Stimulated activated CD4-positive, alpha-beta T cell treated with anti-CD3 and anti-CD28 coated beads, Interleukin-2, amount 100 ng/mL, for 48 hours (primary cell): Measurements from ENCODE around the gene SERPINB10.

Source experiments
- DNase-seq, 2 donors: peaks; one replicate each; pipeline ENCODE4 v3.0.0-alpha.2; 2020

SERPINB10 gene, protein sequence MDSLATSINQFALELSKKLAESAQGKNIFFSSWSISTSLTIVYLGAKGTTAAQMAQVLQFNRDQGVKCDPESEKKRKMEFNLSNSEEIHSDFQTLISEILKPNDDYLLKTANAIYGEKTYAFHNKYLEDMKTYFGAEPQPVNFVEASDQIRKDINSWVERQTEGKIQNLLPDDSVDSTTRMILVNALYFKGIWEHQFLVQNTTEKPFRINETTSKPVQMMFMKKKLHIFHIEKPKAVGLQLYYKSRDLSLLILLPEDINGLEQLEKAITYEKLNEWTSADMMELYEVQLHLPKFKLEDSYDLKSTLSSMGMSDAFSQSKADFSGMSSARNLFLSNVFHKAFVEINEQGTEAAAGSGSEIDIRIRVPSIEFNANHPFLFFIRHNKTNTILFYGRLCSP

DNA sequence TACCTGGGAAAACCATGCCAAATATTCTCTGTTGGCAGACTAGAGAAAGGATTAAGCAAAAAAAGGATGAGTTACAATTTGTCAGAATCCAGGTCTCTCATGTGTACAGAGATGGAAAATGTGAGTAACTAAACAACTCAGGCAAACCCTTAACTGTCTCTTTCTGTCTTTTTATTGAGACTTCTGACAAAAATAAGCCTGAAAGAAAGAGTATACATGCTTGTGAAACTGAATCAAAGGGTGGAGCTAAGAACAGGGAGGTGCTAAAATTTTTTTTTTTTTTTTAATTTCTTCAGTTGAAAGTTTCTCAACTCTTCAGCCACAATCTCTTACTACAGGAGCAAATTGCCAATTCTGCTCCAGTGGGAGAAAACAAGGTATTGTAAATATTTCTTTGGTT lies at the start of gene SERPINB10:
Gene SERPINB10, plus strand, starts transcription at position 295 of the 400 bp plus-strand sequence. CDS start 7,553 bp downstream, outside the sequence.
- DNase-seq = no peak

DNA sequence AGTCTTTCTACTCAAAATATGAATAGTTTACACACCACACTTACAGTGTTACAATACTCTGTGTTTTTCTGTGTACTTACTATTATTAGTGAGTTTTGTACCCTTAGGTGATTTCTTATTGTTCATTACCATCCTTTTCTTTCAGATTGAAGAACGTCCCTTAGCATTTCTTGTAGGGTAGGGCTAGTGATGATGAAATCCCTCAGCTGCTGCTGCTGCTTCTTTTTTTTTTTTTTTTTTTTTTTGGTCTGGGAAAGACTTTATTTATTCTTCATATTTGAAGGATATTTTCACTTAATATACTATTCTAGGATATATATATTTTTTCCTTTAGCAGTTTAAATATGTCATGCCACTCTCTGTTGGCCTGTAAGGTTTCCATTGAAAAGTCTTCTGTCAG lies 49.3 kb upstream of the SERPINB10 start:
- DNase-seq = no peak

DNA sequence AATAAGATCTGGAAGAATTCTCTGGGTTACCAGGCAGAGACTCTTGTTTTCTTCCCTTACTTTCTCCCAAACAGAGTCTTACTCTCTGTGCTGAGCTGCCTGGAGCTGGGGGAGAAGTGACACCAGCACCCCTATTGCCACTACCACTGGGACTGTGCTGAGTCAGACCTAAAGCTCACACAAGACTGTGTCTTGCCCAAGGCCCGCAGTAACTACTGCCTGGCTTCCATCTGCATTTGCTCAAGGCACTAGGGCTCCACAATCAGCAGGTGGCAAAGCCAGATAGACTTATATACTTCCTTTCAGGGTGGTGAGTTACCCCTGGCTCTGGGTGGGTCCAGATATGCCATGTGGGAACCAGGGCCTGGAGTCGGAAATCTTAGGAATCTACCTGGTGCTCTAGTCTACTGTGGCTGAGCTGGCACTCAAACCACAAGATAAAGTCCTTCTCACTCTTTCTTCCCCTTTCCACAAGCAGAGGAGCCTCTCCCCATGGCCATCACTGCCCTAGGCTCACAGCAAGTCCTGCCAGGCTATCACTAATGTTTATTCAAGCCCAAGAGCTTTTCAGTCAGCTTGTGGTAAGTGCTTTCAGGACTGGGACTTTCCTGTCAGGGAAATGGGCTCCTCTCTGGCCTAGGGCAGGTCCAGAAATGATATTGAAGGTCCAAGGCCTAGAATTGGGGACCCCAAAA lies 47.8 kb upstream of the SERPINB10 start:
- DNase-seq = no peak

- no peak for DNase-seq
These were observed 47.2 kb upstream of the SERPINB10 start for GRCh38 chr18:63860531-63860930.

- DNase-seq = no peak
These were observed 40.2 kb upstream of the SERPINB10 start for GRCh38 chr18:63867368-63868125.

GRCh38 chr18:63868546-63868945 lies 39.2 kb upstream of the SERPINB10 start:
- DNase-seq = no peak

- no peak for DNase-seq
These were observed 38.4 kb upstream of the SERPINB10 start for GRCh38 chr18:63869374-63869773.

GRCh38 chr18:63869851-63870250 lies 37.9 kb upstream of the SERPINB10 start:
- no peak for DNase-seq

DNA sequence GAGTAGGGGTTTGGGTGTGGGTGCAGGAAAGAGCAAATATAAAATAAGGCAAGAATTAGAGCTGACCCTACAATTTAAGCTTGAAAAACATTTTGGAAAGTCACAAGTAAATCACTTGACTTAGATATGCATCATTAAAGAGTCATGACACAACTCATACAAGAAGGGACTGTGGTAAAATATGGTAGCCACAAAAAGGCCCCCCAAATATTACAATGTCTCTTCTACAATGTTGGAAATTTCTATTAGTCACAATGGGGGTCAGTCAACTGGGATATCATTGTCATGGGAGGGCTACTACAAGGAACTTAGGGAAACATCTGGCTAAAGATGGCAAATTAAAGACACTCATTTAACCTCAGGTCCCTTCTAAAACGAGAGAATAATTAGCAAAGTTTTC lies 35.9 kb upstream of the SERPINB10 start:
- no peak for DNase-seq

DNA sequence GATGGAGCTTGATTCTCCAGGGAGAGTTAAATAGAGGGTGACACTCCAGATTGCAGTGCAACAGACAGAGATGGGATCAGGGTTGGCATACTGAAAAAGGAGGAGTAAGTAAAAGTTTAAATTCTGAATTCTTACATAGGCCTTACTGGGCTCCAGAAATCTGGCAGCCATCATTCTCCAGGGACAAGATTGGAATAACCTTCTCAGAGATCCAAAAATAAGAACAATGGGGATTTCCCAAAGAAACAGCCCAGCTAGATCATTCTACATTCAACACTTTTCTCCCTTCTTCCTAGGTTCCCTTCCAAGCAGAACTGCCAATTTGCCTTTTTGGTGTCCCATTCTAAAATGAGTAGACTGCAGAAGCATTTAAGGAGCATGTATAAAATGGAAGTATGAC lies 35.2 kb upstream of the SERPINB10 start:
- no peak for DNase-seq

DNA sequence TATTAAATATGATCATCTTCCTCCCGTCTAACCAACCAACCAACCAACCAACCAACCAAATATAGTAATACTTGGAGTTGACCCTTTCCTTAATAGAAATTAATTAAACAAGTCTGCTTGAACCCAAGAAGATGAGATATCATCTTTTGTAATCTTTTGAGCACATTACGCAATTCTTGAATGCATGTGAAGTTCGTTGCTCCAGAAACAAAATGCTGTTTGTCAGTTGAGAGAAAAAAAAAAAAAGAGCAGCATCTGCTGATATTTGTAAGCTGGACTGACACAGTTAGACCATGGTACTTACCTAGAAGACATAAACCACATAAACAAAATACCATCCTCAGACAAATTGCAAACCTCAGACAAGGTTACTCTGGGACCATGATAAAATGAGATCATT lies 29.4 kb upstream of the SERPINB10 start:
- DNase-seq = no peak

GRCh38 chr18:63878925-63879324 lies 28.8 kb upstream of the SERPINB10 start:
- DNase-seq = no peak

DNA sequence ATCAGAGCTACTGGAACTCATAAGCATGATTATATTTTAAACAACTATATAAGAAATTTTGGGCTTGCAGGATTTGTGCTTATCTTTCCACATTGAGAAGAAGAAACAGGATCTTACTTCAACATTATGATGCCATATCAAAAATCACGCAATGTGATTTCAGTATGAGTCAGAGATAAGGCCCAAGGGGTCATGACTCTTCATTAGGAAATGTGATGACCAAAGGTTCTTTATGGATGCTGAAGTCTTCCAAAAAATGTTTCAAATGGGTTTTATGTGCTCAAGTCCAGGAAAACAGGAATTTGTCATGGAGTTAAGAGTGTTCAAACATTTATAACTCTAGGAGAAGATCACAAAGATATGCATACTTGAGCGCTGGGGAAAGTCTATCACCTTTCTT lies 28.0 kb upstream of the SERPINB10 start:
- no peak for DNase-seq

GRCh38 chr18:63881851-63882250 lies 25.9 kb upstream of the SERPINB10 start:
- no peak for DNase-seq

GRCh38 chr18:63882333-63883141 lies 25.2 kb upstream of the SERPINB10 start:
- no peak for DNase-seq

DNA sequence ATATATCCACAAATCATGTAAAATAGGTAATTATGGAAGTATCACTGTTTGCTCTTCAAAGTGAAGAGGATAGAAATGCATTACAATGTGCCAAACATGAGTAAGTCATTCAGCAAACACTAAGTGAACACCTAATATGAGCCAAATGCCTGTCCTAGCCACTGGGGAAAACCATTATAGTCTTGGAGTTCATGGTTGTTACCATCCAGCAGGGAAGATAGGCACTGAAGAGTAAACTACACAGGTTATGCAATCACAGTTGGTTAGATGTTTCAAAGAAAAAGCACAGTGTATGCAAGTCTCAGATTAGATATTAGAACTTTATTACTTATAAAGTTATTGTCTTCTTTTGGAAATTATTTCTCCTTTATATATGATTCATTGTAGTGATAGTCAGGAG lies 24.1 kb upstream of the SERPINB10 start:
- DNase-seq = no peak

GRCh38 chr18:63887424-63887823 lies 20.3 kb upstream of the SERPINB10 start, which contains the start of gene SERPINB2:
Gene SERPINB2 (plus strand): TSS chr18:63887705. CDS start chr18:63891445, 3,740 bp downstream.
- no peak for DNase-seq

DNA sequence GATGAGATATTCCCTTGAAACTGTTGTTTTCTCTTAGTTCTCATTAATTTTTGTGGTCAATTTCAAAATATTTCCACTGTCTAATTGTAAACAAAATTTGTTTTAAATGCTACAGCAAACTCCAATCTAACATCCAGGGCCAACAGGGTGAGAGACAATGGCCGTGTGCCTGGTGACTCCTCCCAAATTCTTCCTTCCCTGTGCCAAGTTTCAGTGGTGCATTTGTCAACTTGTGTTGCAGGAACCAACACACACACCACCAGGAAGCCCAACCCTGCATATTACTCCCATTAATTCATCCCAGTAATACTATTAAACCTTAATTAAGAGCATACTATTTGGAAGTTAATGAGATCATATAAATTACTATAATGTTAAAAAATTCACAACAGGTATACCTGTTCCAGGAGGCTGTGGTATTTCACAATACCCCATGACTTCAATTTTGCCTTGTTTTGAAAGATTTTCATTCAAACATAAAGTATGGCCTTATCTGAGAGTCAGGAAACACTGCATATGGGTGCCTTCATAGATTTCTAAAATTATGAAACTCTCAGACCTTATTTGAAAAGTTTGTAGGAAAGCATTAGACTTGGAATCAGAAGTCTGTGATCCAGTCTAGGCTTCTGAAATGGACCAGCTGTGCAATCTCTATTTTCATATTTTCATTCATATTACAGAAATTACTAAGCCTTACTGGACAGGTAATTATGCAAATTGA lies 19.1 kb upstream of the SERPINB10 start:
- DNase-seq = no peak

DNA sequence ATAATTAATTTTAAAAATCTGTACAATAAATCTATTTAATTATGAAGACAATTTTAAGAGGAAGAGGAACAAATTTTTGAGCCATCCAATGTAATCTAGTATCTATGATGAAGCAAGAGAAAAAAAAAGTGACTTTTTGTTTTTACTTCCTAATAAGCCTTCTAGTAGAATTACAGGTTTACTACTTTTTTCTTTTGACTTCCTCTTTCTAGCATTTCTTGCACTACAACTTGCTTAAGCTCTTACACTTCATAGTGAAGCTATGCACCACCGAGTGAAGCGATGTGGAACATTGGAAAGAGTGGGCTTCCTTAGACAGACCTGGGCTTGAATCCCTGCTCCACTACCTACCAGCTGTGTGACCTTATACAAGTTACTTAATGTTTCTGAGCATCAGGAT lies 18.1 kb upstream of the SERPINB10 start:
- DNase-seq = no peak

GRCh38 chr18:63890237-63890949 lies 17.4 kb upstream of the SERPINB10 start:
- DNase-seq = no peak

GRCh38 chr18:63890950-63891304 lies 16.8 kb upstream of the SERPINB10 start:
- DNase-seq = no peak
